Activated T-helper 1 cell treated with Interleukin-2 at 50 U/mL for 16 hours (primary cell): ENCODE measurements around the gene UQCRC1.

Experiments used
- DNase-seq: peaks from one replicate; pipeline ENCODE4 v3.0.0-alpha.2; 2020; ENCODE audit warnings: low read depth

Gene UQCRC1

GRCh38 chr3:48598323-48599076 is 10.9 kb downstream of the UQCRC1 start:
- DNase-seq: no peak

DNA sequence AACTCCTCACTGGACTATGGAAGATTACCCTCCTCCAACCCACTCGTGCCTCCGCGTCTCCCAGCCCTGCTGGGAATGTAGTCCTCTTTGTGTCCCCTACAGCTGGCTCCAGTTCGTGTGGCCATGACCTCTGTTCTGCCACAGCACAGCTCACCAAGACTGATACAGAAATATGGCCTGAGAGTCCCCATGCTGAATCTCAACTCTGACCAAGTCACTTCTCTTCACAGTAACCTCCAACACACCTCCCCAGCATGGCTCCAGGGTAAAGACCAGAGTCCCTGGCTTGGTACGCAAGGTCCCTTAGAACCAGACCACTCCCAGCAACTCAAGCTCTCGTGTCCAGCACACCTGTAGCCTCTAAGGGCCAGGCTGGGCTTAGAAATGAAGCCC is 12.0 kb downstream of the UQCRC1 start:
- no peak for DNase-seq

- DNase-seq: no peak
Observed at GRCh38 chr3:48596676-48597407, 12.6 kb downstream of the UQCRC1 start.

GRCh38 chr3:48596157-48596556 is 13.3 kb downstream of the UQCRC1 start:
- no peak for DNase-seq

GRCh38 chr3:48595526-48596121 is 13.8 kb downstream of the UQCRC1 start:
- no peak for DNase-seq

DNA sequence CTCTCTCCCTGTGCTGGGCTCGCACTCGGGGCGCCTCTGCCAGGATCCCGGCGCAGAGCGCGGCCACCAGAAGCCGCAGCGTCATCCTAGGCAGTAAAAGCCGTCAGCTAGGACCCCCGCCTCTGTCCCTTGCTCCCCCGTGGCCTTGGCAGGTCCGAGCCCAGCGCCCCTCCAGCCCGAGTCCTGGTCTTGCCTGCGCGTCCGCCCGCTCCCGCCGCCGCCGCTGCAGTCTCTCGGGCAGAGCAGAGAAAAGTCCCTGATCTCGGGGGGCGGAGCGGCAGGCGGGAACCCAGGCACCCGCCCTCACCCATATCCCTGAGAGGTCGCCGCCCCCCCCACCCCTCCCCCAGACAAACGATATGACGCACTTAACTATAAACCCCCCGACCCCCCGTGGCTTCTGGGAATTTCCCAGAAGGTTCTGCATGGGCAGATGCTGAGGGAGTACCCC is 14.3 kb downstream of the UQCRC1 start, which contains the start of gene COL7A1:
COL7A1 (minus strand) TSS at position 255 of the 451 bp plus-strand sequence; CDS start at position 85, 170 bp downstream.
- no peak for DNase-seq

DNA sequence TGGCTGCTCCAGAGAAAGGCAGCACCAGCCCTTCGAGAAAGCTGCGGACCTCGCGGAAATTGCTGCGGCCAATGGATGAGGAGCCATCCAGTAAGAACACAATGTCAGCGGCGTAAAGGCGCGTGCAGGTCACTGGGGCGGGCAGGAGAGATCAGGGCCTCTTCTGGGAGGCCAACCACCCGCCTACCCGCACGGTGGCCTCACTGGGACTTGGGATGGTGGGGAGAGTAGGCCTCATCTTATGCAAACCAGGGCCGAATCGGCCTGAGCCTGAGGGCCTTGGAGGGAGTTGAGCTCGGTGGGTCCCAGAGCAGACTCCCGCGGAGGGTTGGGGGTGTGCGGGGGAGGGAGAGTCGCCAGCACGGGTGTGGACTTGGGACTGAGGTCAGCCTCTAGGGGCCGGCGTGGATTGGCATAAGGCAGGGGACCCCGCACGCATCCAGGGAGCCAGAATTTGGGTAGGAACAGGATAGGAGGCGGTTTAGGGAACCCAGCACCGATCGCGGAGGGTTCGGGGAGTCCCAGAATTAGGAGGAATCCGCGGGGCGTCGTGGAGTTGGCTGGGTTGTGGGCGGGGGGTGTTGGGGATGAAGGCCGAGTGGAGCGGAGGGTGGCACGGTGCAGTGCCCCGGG is 14.9 kb downstream of the UQCRC1 start:
- no peak for DNase-seq

DNA sequence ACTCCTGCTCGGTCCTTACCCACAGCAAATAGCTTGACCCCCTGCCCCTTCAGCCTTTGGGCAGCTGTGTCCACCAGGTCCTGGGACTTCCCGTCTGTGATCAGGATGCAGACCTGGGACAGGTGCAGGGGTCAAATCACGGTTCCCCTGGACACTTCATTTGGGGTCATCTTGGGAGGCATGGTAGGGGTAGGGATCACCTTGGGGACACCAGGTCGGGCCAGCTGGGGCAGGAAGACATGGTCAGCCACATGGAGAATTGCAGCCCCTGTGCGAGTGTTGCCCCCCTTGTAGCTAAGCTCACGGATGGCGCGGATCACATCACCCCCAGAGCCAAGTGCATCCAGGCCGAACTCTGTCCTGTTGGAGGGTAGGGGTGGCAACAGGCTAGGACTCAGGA is 16.1 kb downstream of the UQCRC1 start:
- DNase-seq: no peak

DNA sequence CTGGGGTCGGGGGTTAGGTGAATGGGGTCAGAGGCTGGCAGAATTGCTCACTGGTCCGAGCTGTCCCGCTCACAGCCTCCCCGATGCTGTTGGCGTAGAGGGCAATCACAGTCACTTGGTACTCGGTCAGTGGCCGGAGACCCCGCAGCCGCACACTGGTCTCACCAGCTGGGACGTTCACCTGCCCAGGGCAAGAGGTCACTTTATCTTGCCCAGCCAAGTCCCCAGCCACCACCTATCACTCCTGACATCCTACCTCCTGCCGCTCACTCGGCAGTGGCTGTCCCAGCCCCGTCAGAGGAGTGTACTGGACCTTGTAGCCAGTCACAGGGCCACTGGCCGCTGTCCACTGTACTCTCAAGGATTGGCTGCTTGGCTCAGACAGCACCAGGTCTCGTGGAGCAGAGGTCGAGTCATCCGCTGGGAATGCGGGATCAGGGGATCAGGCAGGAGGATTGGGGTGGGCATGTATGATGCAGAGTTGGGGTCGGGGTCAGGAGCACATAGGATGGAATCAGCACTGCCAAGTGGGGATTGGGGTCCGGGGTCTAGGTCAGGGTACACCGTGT is 16.8 kb downstream of the UQCRC1 start:
- no peak for DNase-seq

GRCh38 chr3:48591886-48592518 is 17.4 kb downstream of the UQCRC1 start:
- no peak for DNase-seq

DNA sequence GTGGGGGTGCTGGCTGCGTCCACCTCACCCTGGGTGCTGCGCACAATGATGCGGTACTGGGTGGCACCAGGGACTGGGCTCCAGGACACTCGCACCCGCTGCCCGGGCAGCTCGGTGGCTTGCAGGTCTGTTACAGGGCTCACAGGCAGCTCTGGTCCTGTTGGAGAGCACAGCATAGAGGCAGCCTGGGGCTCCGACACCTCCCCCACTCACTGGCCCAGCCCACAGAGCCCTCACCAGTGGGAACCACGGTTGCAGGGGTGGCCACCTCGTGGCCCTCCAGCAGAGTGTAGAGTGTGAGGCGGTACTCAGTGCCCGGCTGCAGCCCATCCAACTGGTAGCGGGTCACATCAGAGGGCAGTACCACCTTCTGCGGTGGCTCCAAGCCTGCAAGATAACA is 18.0 kb downstream of the UQCRC1 start:
- no peak for DNase-seq

DNA sequence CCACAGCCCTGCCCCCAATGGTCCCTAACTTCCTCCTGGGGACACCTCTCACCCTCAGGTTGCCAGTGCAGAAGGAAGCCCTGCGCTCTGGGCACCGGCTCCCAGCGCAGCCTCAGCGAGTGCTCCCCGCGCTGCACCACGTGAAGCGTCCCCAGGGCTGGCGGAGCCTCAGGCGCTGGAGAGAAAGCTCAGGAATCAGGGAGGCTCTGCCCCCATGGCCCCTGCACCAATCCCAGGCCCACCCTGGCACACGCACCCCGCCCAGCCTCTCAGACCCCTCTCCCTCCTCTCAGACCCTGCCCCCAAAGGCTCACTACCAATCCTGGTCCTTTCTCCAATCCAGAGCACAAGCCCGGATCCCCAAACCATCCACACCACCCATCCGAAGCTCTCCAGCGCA is 21.2 kb downstream of the UQCRC1 start:
- no peak for DNase-seq

DNA sequence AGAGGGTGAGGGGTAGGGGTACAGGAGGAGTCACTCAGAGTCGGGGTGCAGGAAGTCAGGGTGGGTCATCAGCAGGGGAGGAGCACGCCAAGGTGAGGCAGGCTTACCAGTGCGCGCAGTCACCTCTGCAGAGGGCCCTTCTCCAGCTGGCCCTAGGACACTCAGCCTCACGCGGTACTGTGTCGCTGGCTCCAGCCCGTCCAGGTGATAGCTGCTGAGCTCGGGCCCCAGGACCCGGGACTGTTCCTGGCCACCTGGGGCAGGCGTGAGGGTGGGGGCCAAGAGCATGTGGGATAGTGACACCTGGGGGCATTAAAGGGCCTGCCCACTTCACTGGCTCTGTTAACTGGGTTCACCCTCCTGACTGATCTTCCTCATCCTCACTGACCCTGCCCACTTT is 21.8 kb downstream of the UQCRC1 start:
- no peak for DNase-seq

- no peak for DNase-seq
Observed at GRCh38 chr3:48585411-48585810, 24.0 kb downstream of the UQCRC1 start.

- no peak for DNase-seq
Observed at GRCh38 chr3:48584836-48585235, 24.6 kb downstream of the UQCRC1 start.

DNA sequence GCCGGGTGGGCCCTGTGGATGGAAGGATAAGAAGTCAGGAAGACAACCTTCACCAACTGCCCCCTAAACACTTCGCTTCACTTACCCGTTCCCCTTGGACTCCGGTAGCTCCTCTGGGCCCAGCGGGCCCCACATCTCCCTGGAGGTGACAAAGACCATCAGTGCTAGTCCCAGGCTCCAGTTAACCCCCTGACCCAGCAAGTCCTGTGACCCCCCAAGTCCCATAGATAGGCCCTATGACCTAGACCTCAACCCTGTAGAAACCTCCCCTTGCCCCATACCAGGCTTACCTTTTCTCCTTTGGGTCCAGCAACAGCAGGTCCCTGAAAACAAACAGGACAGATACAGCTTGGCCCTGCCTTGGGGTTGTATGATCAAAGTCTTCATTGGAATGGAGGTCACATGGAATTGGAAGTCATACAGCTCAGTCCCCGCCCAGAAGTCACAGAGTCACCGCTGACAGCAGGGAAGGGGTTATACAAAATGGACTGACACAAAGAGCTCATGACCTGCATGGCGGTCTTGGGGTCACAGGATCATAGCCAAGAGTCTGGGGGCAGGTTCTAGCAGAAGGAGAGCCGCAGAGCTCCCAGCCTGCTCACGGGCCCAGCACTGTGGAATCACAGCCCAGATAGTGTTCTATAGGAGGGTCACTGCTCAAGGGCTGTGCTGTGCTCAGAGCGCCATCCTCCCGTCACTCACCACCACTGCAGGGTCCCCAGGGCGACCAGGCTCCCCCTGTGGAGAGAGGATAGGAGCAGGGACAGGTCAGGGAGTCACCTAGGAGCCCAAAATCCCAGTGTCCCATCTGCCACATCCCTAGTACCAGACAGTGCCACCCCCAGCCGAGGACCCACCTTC is 27.6 kb downstream of the UQCRC1 start:
- no peak for DNase-seq

- no peak for DNase-seq
Observed at GRCh38 chr3:48576647-48577046, 32.8 kb downstream of the UQCRC1 start.

- no peak for DNase-seq
Observed at GRCh38 chr3:48575366-48575765, 34.1 kb downstream of the UQCRC1 start.

GRCh38 chr3:48573973-48574585 is 35.4 kb downstream of the UQCRC1 start:
- no peak for DNase-seq

GRCh38 chr3:48572517-48572916 is 36.9 kb downstream of the UQCRC1 start:
- DNase-seq: no peak
